ENCODE results near the gene PPID.
"Not testable (repeated sequence)": the region's sequence is repeated elsewhere in the genome, so short reads cannot be mapped to it uniquely, and the experiment has no call there.

Gene PPID

GRCh38 chr4:158766434-158767044, 43.3 kb upstream of the PPID start:
- TF ChIP-seq CTCF (IDR thresholded peaks at IDR 0.05): no peak
- no peak for TF ChIP-seq ZFX (IDR thresholded peaks at IDR 0.05; ENCODE audit: borderline replicate concordance)

GRCh38 chr4:158763462-158763861, 40.3 kb upstream of the PPID start:
- TF ChIP-seq ZFX (IDR thresholded peaks at IDR 0.05; ENCODE audit: borderline replicate concordance): no peak
- TF ChIP-seq CTCF (IDR thresholded peaks at IDR 0.05): no peak
- H3K27ac ChIP-seq: no peak overlapping the region

More at GRCh38 chr4:158766434-158767044, 43.3 kb upstream of the PPID start:
- no peak overlapping the region for H3K27ac ChIP-seq

GRCh38 chr4:158762553-158762952, 39.4 kb upstream of the PPID start:
- TF ChIP-seq ZFX (IDR thresholded peaks at IDR 0.05; ENCODE audit: borderline replicate concordance): no peak
- no peak for TF ChIP-seq CTCF (IDR thresholded peaks at IDR 0.05)

GRCh38 chr4:158760866-158761265, 37.7 kb upstream of the PPID start:
- TF ChIP-seq CTCF (IDR thresholded peaks at IDR 0.05) (no peak), ZFX (IDR thresholded peaks at IDR 0.05; ENCODE audit: borderline replicate concordance) (no peak)
- H3K27ac ChIP-seq: no peak overlapping the region

More at GRCh38 chr4:158762553-158762952, 39.4 kb upstream of the PPID start:
- no peak overlapping the region for H3K27ac ChIP-seq

GRCh38 chr4:158759539-158759938, 36.3 kb upstream of the PPID start:
- H3K27ac ChIP-seq: not testable (repeated sequence)

GRCh38 chr4:158758703-158759102, 35.5 kb upstream of the PPID start:
- no peak overlapping the region for H3K27ac ChIP-seq
- TF ChIP-seq ZFX (IDR thresholded peaks at IDR 0.05; ENCODE audit: borderline replicate concordance) (no peak), CTCF (IDR thresholded peaks at IDR 0.05) (no peak)

DNA sequence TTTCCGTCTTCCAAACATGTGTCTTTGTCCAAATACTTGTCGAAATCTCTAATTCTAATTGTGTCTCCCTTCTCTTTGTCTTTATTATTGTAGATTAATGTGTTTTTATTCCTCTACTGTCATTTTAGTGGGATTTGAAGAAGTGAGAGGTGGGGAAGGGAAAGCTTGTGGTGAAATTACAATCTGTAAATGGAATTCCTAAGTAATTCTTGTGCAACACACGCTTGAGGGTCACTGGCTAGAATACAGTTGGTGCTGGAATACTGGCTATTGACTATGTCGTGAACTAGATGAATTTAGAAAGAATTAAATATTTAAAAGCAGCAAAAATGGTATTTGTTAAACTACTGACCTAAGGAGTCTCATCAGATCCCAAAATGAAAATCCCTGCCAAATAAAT, 34.9 kb upstream of the PPID start:
- no peak overlapping the region for H3K27ac ChIP-seq
- TF ChIP-seq ZFX (IDR thresholded peaks at IDR 0.05; ENCODE audit: borderline replicate concordance) (no peak), CTCF (IDR thresholded peaks at IDR 0.05) (no peak)

- no peak overlapping the region for H3K27ac ChIP-seq
- TF ChIP-seq CTCF (IDR thresholded peaks at IDR 0.05): no peak
- no peak for TF ChIP-seq ZFX (IDR thresholded peaks at IDR 0.05; ENCODE audit: borderline replicate concordance)
Measured at GRCh38 chr4:158756588-158756987, 33.4 kb upstream of the PPID start.

GRCh38 chr4:158755819-158756218, 32.6 kb upstream of the PPID start:
- not testable (repeated sequence) for H3K27ac ChIP-seq

Measured in 22Rv1 (cell line).